WTC11 (cell line): ENCODE measurements around the gene ITSN1. TPM values are rescaled to one million over a fixed set of nuclear protein-coding genes. Genes with fewer than 3 reads are reported as not detected.

ENCODE experiments used
- ATAC-seq: fragments of 200-7000 bp; cut with Tn5 transposase; 2 replicates; pipeline ENCODE4 v1.10.0; 2021; ENCODE audit warnings: mild to moderate bottlenecking, moderate library complexity
- CTCF ChIA-PET: fragments of 300-600 bp; sonication (Branson Sonifier 250); formaldehyde crosslinking; loops from one replicate; lab custom pipeline; 2021; ENCODE audit warnings: antibody characterized with exemption; lab: Charles Lee
- POLR2A ChIA-PET: fragments of 350-600 bp; sonication (Branson Sonifier 250); formaldehyde crosslinking; loops from one replicate; lab custom pipeline; 2021; ENCODE audit warnings: antibody characterized with exemption; lab: Charles Lee
- DNase-seq: peaks from one replicate; pipeline ENCODE4 v3.0.0; 2021; ENCODE audit warnings: low spot score
- H3K27ac Mint-ChIP-seq: 2 replicates; pipeline ENCODE4 v1.8.0; 2021; ENCODE audit warnings: mixed read lengths
- H3K27me3 Mint-ChIP-seq: 2 replicates; pipeline ENCODE4 v1.8.0; 2021; ENCODE audit warnings: low read depth, mild to moderate bottlenecking, moderate library complexity, mixed read lengths
- H3K36me3 Mint-ChIP-seq: 2 replicates; pipeline ENCODE4 v1.8.0; 2021; ENCODE audit warnings: mixed read lengths
- H3K4me1 Mint-ChIP-seq: 2 replicates; pipeline ENCODE4 v1.8.0; 2022; ENCODE audit warnings: mixed read lengths
- H3K4me3 Mint-ChIP-seq: 2 replicates; pipeline ENCODE4 v1.8.0; 2021; ENCODE audit warnings: mild to moderate bottlenecking, moderate library complexity, mixed read lengths
- H3K9me3 Mint-ChIP-seq: 2 replicates; pipeline ENCODE4 v1.8.0; 2021; ENCODE audit warnings: mixed read lengths
- ATF1 ChIP-seq: sonication (generic); formaldehyde crosslinking; IDR thresholded peaks from 2 replicates; pipeline ENCODE4 v1.8.1; 2023; ENCODE audit warnings: mild to moderate bottlenecking, moderate library complexity, missing genetic modification reagents
- ATF2 ChIP-seq: sonication (generic); formaldehyde crosslinking; IDR thresholded peaks from 2 replicates; pipeline ENCODE4 v1.8.1; 2022; ENCODE audit warnings: low read depth, missing genetic modification reagents, borderline replicate concordance
- ATF6 ChIP-seq: sonication (generic); formaldehyde crosslinking; IDR thresholded peaks from 2 replicates; pipeline ENCODE4 v1.8.1; 2023; ENCODE audit warnings: mild to moderate bottlenecking, missing genetic modification reagents
- CREM ChIP-seq: sonication (generic); formaldehyde crosslinking; IDR thresholded peaks from 2 replicates; pipeline ENCODE4 v1.8.1; 2022; ENCODE audit warnings: mild to moderate bottlenecking, missing genetic modification reagents, moderate library complexity
- FOXJ3 ChIP-seq: sonication (generic); formaldehyde crosslinking; IDR thresholded peaks from 2 replicates; pipeline ENCODE4 v1.9.0; 2021; ENCODE audit warnings: missing genetic modification reagents, mild to moderate bottlenecking, borderline replicate concordance
- FOXP1 ChIP-seq: sonication (generic); formaldehyde crosslinking; IDR thresholded peaks from 2 replicates; pipeline ENCODE4 v1.8.0; 2022; ENCODE audit warnings: missing genetic modification reagents, mild to moderate bottlenecking, moderate library complexity, borderline replicate concordance
- GABPB1 ChIP-seq: sonication (generic); formaldehyde crosslinking; IDR thresholded peaks from 2 replicates; pipeline ENCODE4 v1.8.1; 2023; ENCODE audit warnings: mild to moderate bottlenecking, missing genetic modification reagents
- GRHL2 ChIP-seq: fragments of 250-450 bp; sonication (Bioruptor Pico); IDR thresholded peaks from 2 replicates; pipeline ENCODE4 v1.8.0; 2022; ENCODE audit warnings: mild to moderate bottlenecking, moderate library complexity; ENCODE audit not compliant: insufficient replicate concordance, severe bottlenecking
- GTF2I ChIP-seq: fragments of 250-450 bp; sonication (Bioruptor Pico); conservative IDR thresholded peaks from 2 replicates; pipeline ENCODE4 v1.4.0; 2021; ENCODE audit warnings: mild to moderate bottlenecking
- HMGA2 ChIP-seq: fragments of 250-450 bp; sonication (Bioruptor Pico); IDR thresholded peaks from 2 replicates; pipeline ENCODE4 v1.4.0; 2021; ENCODE audit warnings: mild to moderate bottlenecking, moderate library complexity
- JAZF1 ChIP-seq: fragments of 250-450 bp; sonication (Bioruptor Pico); IDR thresholded peaks from 2 replicates; pipeline ENCODE4 v1.9.0; 2021; ENCODE audit warnings: moderate library complexity, mild to moderate bottlenecking, inconsistent platforms
- JUN ChIP-seq: sonication (generic); formaldehyde crosslinking; IDR thresholded peaks from 2 replicates; pipeline ENCODE4 v1.8.0; 2023; ENCODE audit warnings: mild to moderate bottlenecking, missing genetic modification reagents
- MAX ChIP-seq: sonication (generic); formaldehyde crosslinking; IDR thresholded peaks from 2 replicates; pipeline ENCODE4 v1.8.0; 2022; ENCODE audit warnings: mild to moderate bottlenecking, missing genetic modification reagents
- MXD4 ChIP-seq: fragments of 250-450 bp; sonication (Bioruptor Pico); IDR thresholded peaks from 2 replicates; pipeline ENCODE4 v1.8.0; 2021; ENCODE audit warnings: mild to moderate bottlenecking, moderate library complexity, borderline replicate concordance
- MYBL2 ChIP-seq: sonication (generic); formaldehyde crosslinking; IDR thresholded peaks from 2 replicates; pipeline ENCODE4 v1.8.1; 2023; ENCODE audit warnings: mild to moderate bottlenecking, moderate library complexity, missing genetic modification reagents
- NFATC4 ChIP-seq: fragments of 250-450 bp; sonication (Bioruptor Pico); IDR thresholded peaks from 2 replicates; pipeline ENCODE4 v1.9.0; 2021; ENCODE audit warnings: mild to moderate bottlenecking
- NFE2L1 ChIP-seq: sonication (generic); formaldehyde crosslinking; IDR thresholded peaks from 2 replicates; pipeline ENCODE4 v1.8.1; 2023; ENCODE audit warnings: missing genetic modification reagents
- NFYB ChIP-seq: sonication (generic); formaldehyde crosslinking; conservative IDR thresholded peaks from 2 replicates; pipeline ENCODE4 v1.8.0; 2022; ENCODE audit warnings: low read depth, missing genetic modification reagents
- SMAD3 ChIP-seq: sonication (generic); formaldehyde crosslinking; IDR thresholded peaks from 2 replicates; pipeline ENCODE4 v1.8.0; 2022; ENCODE audit warnings: missing genetic modification reagents, mild to moderate bottlenecking, borderline replicate concordance
- SMAD4 ChIP-seq: sonication (generic); formaldehyde crosslinking; IDR thresholded peaks from 2 replicates; pipeline ENCODE4 v1.8.0; 2022; ENCODE audit warnings: mild to moderate bottlenecking, missing genetic modification reagents
- TEAD1 ChIP-seq: sonication (generic); formaldehyde crosslinking; IDR thresholded peaks from 2 replicates; pipeline ENCODE4 v1.8.0; 2022; ENCODE audit warnings: mild to moderate bottlenecking, missing genetic modification reagents
- TEAD4 ChIP-seq: sonication (generic); formaldehyde crosslinking; IDR thresholded peaks from 2 replicates; pipeline ENCODE4 v1.8.0; 2022; ENCODE audit warnings: mild to moderate bottlenecking, missing genetic modification reagents
- ZMAT4 ChIP-seq: fragments of 250-450 bp; sonication (Bioruptor Pico); IDR thresholded peaks from 2 replicates; pipeline ENCODE4 v1.9.0; 2021; ENCODE audit warnings: mild to moderate bottlenecking
- ZNF138 ChIP-seq: sonication (generic); formaldehyde crosslinking; conservative IDR thresholded peaks from 2 replicates; pipeline ENCODE4 v1.8.1; 2022; ENCODE audit warnings: mild to moderate bottlenecking, moderate library complexity, missing genetic modification reagents
- ZNF219 ChIP-seq: sonication (generic); formaldehyde crosslinking; IDR thresholded peaks from 2 replicates; pipeline ENCODE4 v1.8.0; 2023; ENCODE audit warnings: missing genetic modification reagents, mild to moderate bottlenecking, borderline replicate concordance
- ZNF671 ChIP-seq: fragments of 250-450 bp; sonication (Bioruptor Pico); IDR thresholded peaks from 2 replicates; pipeline ENCODE4 v1.8.0; 2021; ENCODE audit warnings: mild to moderate bottlenecking
- total RNA-seq: library from RNA; stranded (reverse); gene quantifications from 3 replicates; pipeline ENCODE4 v1.2.3, GENCODE V29; 2021

The ITSN1 gene
- total RNA-seq, 1 experiment from 2014 or later, result 69.6 TPM

- H3K4me3 Mint-ChIP-seq, result no peak overlapping the region
- TF ChIP-seq ZNF219 (CRISPR knock-in tag) (no peak), FOXJ3 (CRISPR knock-in tag) (no peak), FOXP1 (no peak), ATF6 (CRISPR knock-in tag) (no peak), TEAD4 (CRISPR knock-in tag) (no peak), MXD4 (CRISPR knock-in tag) (no peak), GTF2I (CRISPR knock-in tag) (no peak), NFE2L1 (CRISPR knock-in tag) (no peak), JUN (CRISPR knock-in tag) (no peak), MAX (no peak), ZNF671 (CRISPR knock-in tag) (no peak), ZNF138 (CRISPR knock-in tag) (no peak), MYBL2 (CRISPR knock-in tag) (no peak), HMGA2 (no peak), SMAD3 (CRISPR knock-in tag) (no peak)
- TF ChIP-seq, all 79 proteins: peak for 0
- DNase-seq (no peak), ATAC-seq (no peak)
- Mint-ChIP-seq H3K4me1 (peaks cover 21% of the 10 kb centered on the region), H3K27me3 (no peaks in the 10 kb centered on the region), H3K36me3 (peaks cover 7% of the 10 kb centered on the region; the same call in 1 of the 2 replicates), H3K27ac (no peak overlapping the region), H3K9me3 (peaks cover 8% of the 10 kb centered on the region)
- ChIA-PET POLR2A (no interaction called here), CTCF (no interaction called here)
Measured at GRCh38 chr21:33847588-33848248, 205.4 kb downstream of the ITSN1 start.

- Mint-ChIP-seq H3K4me1 (peaks cover 21% of the 10 kb centered on the region), H3K27ac (no peak overlapping the region), H3K9me3 (peaks cover 8% of the 10 kb centered on the region), H3K4me3 (no peak overlapping the region), H3K36me3 (peaks cover 7% of the 10 kb centered on the region; the same call in 1 of the 2 replicates), H3K27me3 (no peaks in the 10 kb centered on the region)
- no peak for ATAC-seq
- CTCF ChIA-PET, result no interaction called here
- TF ChIP-seq FOXJ3 (CRISPR knock-in tag) (no peak), ATF2 (CRISPR knock-in tag) (no peak), ZMAT4 (no peak), SMAD4 (CRISPR knock-in tag) (no peak)
- TF ChIP-seq, all 79 proteins: peak for 0
- POLR2A ChIA-PET, result no interaction called here
- DNase-seq, result no peak
Measured at GRCh38 chr21:33848249-33848953, 206.1 kb downstream of the ITSN1 start.

GRCh38 chr21:33849834-33850233, 207.5 kb downstream of the ITSN1 start:
- no peak overlapping the region for H3K4me3 Mint-ChIP-seq
- peaks cover 7% of the 10 kb centered on the region; the same call in 1 of the 2 replicates for H3K36me3 Mint-ChIP-seq
- TF ChIP-seq ZNF138 (CRISPR knock-in tag), result no peak
- no peak for TF ChIP-seq GABPB1 (CRISPR knock-in tag)
- no peak for TF ChIP-seq FOXP1
- no peak for TF ChIP-seq ZNF671 (CRISPR knock-in tag)
- no peak for TF ChIP-seq JAZF1 (CRISPR knock-in tag)
- no peak for TF ChIP-seq NFYB
- TF ChIP-seq CREM (CRISPR knock-in tag), result no peak
- TF ChIP-seq MAX, result no peak
- TF ChIP-seq TEAD1 (CRISPR knock-in tag), result no peak
- TF ChIP-seq GTF2I (CRISPR knock-in tag), result no peak
- TF ChIP-seq ATF2 (CRISPR knock-in tag), result no peak
- no peak for TF ChIP-seq MYBL2 (CRISPR knock-in tag)
- no peak for TF ChIP-seq ATF1 (CRISPR knock-in tag)
- no peak for TF ChIP-seq NFATC4 (CRISPR knock-in tag)
- no peak for TF ChIP-seq GRHL2 (CRISPR knock-in tag)
- ATAC-seq, result no peak
- peaks cover 20% of the 10 kb centered on the region for H3K4me1 Mint-ChIP-seq
- ChIA-PET POLR2A (no interaction called here), CTCF (interaction anchor here (0.6 to 1.0 kb wide), 3 partner anchors 43 to 165 kb away, joined by 3 to 4 read pairs (median 4); no protein-coding TSS in a partner anchor)
- no peak overlapping the region for H3K27ac Mint-ChIP-seq
- no peak for DNase-seq
- H3K9me3 Mint-ChIP-seq, result peaks cover 8% of the 10 kb centered on the region
- H3K27me3 Mint-ChIP-seq, result no peaks in the 10 kb centered on the region
